Head of caudate nucleus (tissue), 42 donors: Measurements from ENCODE around the gene IRAK3.
"Not testable (repeated sequence)": the region's sequence is repeated elsewhere in the genome, so short reads cannot be mapped to it uniquely, and the experiment has no call there.

Experiments used
- DNase-seq, 42 donors: peaks; one replicate each; pipeline versions ENCODE4 v3.0.0 to v3.0.0-alpha.2; 2020 to 2021; ENCODE audit warnings: mixed read lengths in 7 of 42
- intact Hi-C: fragments of 100-400 bp; cut with DNase I; formaldehyde crosslinking; loops from one replicate; pipeline ENCODE4 v1.15.0; 2022

Gene IRAK3

DNA sequence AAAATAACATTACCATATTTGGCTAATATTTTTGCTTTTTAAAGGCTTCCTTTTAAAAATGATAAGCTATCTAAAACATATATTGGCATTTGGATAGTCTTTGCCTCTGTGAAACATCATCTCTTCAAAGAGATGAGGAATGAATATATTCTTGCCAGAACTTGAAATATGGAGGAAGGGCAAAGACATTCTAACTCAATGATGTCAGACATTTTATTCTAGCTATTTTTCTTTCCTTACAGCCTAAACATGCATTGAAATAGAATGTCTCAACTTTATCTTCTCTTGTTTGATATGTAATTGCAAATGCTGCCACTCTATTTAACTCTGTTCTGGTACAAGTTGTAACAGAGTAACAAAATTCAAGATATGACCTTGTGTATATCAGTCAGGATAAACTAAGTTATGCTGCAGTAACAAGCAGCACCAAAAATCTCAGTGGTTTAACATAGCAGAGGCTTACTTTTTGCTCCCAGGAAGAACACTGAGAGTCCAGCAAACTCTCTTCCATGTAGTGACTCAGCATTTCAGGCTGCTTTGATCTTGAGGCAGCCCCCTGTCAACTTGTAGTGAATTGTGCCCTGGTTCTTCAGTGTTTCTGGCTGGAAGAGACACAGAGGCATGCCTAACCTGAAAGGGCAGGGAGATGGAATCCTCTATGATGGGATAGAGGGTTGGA lies 11.0 kb downstream of the IRAK3 start:
- intact Hi-C loops, result no loop called here
- DNase-seq, result no peak

DNA sequence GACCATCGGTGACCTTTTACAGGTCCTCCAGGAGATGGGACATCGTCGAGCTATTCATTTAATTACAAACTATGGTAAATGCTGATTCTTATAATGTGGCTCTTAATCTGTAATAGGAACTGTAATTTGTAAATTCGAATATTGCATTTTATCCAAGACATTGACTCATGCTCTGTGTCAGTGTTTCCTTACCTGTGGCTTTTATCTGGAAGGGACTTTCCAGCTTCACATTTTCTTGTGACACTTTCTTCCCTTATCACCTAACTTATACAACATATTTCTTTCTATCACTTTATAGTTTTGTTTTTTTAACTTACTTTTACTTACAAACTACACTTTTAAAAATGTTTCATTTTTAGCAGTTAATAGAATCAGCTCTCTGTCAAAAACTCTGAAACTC lies 14.8 kb downstream of the IRAK3 start:
- DNase-seq, result no peak
- intact Hi-C loops, result no loop called here

DNA sequence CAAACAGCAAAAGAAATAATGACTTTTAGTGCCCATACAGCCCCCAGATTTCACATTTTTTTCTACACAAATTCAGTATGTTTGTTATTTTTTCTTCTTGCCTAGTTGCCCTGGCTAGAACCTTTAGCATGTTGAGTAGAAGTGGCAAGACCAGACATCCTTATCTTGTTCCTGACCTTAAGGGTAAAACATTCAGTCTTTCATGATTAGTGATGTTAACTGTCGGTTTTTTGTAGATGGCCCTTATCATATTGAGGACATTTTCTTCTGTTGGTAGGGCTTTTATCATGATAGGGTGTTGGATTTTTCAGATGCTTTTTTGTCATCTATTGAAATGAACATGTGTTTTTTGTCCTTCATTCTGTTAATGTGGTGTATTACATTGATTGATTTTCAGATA lies 17.1 kb downstream of the IRAK3 start:
- DNase-seq, result no peak
- intact Hi-C loops, result no loop called here

DNA sequence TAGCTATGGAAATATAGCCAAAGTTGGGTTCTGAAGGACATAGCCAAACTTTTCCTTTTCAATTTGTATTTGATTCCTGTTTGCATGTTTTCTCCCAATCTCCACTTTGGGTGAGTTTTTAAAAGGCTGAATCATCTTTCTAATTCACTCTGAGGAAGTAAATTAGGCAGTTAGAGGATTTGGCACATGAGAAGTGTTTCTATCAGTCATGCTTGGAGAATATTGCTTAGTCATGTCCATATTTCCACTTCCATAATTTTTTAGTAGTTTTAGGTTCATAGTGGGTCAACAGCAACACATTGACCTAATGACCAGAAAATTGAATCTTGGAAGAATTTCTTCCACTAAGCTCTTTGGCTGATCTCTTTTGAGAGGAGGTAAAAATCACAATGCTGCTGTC lies 21.8 kb downstream of the IRAK3 start:
- DNase-seq, result no peak
- intact Hi-C loops, result no loop called here

DNA sequence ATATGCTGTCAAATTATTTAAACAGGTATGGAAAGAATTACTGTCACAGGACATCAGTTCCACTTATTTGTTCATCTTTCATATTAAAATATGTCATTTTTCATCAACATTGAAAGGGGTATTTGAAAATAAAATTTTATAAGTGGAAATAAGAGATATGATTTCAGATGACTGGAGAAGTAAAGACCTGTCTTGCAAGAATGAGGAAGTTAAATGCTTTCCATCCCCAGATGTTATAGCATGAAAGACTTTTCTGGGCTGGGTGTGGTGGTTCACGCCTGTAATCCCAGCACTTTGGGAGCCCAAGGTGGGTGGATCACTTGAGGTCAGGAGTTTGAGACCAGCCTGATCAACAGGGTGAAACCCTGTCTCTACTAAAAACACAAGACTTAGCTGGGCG lies 22.6 kb downstream of the IRAK3 start:
- DNase-seq, intact Hi-C loops: not testable (repeated sequence)

DNA sequence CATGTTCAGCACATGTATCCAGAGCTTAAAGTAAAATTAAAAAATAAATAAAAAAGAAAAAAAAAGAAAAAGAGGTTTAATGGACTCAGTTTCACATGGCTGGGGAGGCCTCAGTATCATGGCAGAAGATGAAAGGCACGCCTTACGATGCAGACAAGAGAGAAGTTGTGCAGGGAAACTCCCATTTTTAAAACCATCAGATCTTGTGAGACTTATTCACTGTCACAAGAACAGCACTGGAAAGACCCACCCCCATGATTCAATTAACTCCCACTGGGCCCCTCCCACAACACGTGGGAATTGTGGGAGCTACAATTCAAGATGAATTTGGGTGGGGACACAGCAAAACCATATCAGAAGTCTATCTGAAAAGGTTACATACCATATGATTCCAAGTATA lies 24.0 kb downstream of the IRAK3 start:
- intact Hi-C loops, DNase-seq: not testable (repeated sequence)

DNA sequence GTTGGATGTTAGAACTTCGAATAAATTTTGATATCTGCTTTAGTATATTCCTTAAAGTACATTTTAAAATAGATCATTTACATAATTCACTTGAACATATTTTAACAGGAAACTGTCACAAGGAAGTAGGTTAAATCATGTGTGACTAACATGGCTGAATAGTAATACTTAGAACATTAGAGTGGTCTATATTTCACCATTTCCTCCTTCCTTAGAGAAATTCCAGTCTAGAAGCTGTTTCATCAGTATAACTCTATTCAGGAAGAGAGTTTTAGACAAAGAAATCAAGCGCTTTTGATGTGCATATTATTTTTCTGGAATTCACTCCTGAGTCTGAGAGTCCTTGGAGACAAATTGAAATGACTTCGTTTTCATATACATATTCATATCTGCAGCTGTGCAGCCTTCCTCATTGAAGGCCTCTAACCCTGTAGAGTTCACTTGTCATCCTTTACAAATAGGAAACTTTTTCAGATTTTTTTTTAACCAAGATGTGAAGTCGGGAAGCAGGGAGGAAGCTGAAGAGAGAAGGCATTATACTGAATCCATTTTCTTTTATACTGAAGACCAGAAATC lies 28.4 kb downstream of the IRAK3 start:
- no peak for DNase-seq
- intact Hi-C loops, result no loop called here

DNA sequence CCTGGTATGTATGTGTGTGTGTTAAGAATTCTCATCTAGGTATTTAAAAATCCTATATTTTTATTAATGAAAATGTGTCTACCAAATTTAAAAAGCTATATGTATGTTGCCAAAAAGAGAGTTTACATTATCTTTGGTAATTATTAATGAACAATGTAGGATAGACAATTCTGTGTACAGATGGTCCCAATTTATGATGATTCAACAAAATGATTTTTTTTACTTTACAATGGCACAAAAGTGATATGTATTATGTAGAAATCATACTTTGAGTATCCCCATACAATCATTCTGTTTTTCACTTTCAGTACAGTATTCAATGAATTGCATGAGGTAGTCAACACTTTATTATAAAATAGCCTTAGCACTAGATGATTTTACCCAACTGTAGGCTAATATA lies 39.4 kb downstream of the IRAK3 start:
- intact Hi-C loops, result no loop called here
- no peak for DNase-seq

DNA sequence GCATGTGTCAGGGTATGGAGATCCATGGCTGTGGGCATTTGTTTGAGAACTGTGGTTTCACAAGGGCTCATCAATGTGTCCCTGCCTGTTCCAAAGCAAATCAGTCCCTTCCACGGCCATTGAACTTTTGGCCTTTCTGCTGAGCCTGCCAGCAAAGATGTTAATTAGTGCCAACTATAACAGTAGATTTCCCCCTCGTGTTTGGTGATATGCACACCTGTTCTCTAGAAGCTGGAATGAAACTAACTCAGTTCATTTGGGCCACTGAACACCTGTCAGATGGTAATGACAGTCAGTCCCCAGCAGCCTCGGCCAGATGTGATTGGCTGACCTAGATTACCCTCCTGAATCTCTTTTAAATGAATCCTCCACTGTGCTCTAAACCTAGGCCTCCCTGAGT lies 43.2 kb downstream of the IRAK3 start:
- no peak for DNase-seq

DNA sequence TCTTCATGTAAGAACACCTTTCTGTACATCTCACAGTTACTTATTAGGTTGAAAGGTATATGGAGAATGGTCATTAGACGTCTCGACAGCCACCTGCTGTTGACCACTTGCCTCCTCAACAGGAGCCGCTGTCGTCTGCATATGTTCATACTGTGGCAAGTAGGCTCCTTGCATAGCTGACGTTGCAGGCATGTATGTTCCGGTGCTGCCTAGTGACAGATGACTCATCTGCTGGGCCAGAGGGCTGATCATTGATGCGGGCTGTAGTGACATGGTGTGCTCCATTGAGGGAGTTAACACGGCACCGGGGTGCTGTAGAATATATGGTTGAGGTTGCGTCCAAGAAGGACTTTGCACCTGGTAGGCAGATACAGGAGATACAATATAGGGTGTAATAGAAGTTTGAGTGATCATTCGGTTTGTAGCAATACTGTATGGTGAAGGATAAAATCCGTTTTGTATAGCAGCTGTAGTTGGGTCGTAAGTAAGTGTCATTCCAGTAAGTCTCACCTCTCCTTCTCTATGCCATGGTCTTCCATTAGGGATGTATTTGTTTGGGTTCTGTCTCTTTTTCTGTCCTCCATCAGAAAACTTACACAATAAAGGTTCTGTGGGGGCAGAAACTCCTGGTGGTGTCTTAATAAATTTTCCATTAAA lies 45.2 kb downstream of the IRAK3 start:
- peak in 38 of 42 donors; percentile 6 to 60 (median 36) for DNase-seq
- intact Hi-C loops, result not testable (repeated sequence)

More for the DNA sequence above, 43.2 kb downstream of the IRAK3 start:
- intact Hi-C loops, result no loop called here

DNA sequence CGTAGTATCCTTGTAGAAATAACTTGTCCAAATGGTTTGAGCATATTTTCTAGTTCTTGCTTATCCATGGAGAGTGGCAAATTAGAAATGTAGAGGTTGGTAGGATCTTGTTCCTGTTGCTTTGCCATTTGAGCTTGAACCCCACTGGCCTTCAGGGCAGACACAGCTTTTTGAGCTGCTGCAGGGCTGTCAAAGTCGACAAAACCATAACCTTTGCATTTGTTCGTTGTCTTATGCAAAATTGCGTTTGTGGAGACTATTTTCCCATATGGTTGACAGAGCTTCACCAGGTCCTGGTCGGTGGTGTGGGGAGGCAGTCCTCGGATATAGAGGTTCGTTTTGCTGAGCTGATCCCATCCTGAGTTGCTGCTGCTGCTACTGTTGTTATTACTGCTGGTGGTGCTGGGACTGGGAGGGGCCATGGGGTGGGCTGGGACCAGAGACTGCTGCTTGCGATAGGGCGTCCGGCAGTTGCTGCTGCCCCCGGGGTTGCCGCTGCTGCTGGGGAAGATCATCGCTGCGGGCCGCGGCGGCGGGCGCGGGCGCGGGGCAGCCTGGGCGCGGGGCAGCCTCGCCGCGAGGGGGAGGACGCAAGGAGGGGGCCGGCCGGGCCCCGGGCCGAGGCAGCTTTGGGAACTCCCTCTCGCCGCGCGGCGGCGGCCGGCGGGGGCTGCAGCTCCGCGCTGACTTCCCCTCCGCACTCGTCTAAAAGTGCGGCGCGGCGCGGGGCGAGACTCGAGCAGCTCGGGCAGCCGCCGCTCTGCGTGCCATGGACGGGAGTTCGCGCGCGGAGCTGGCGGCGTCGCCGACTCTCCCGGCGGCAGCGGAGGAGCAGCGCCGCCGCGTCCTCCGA lies 46.0 kb downstream of the IRAK3 start:
- DNase-seq, result peak in 41 of 42 donors; percentile 16 to 74 (median 40)
- intact Hi-C loops, result not testable (repeated sequence)

DNA sequence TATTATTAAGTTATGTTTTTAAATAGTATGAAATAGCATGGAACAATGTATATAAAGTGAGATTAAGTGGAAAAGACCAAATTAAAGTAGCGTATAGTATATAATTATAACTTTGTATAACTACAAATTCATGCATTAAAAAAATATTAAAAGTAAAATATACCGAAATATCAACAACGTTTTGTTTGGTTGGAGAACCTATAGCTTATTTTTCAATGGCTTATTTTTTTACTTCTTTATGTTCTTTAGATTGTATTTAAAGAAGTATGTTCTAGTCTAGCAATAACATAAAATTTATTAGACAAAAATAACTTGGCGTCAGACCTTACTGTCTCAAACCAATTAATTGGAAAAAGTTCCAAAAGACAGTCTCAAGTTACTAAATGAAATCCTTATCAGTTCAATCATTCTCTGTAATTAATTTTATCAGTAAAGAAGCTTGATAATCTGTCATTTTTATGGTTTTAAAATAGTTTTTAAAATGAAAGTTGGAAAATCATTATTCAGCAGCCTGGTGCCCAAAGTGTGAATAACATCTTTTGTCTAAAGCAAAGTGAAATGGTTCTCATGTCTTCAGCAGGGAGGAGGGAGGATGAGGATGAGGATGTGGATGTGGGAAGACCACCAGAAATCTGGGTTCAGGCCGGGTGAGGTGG lies 46.7 kb downstream of the IRAK3 start:
- intact Hi-C loops, result no loop called here
- DNase-seq, result no peak

DNA sequence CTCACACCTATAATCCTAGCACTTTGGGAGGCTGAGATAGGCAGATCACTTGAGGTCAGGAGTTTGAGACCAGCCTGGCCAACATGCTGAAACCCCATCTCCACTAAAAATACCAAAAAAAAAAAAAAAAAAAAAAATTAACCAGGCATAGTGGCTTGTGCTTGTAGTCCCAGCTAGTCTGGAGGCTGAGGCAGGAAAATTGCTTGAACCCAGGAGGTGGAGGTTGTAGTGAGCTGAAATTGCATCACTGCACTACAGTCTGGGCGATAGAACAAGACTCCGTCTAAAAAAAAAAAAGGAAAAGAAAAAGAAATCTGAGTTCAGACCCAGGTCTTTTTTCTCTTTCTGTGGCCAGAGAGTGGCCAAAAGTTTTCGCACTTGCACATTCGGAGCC lies 47.3 kb downstream of the IRAK3 start:
- DNase-seq, intact Hi-C loops: not testable (repeated sequence)

DNA sequence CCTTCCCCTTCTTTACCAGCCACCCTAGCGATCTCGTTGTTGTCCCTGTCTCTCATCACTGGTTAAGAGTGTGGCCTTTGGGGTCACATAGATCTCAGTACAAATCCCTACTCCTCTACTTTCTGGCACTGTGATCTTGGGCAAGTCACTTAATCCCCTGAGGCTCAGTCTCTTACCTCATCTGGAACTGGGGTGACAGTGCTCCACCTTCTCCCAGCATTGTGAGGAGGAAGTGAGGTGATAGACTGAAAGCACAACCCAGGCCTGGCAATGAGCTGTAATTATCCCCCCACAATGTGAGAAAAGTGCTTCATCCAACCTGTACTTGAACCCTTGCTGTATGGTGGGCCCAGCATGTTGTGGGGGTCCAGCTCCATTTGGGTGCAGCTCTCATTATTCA lies 48.0 kb downstream of the IRAK3 start:
- no peak for DNase-seq
- intact Hi-C loops, result no loop called here

DNA sequence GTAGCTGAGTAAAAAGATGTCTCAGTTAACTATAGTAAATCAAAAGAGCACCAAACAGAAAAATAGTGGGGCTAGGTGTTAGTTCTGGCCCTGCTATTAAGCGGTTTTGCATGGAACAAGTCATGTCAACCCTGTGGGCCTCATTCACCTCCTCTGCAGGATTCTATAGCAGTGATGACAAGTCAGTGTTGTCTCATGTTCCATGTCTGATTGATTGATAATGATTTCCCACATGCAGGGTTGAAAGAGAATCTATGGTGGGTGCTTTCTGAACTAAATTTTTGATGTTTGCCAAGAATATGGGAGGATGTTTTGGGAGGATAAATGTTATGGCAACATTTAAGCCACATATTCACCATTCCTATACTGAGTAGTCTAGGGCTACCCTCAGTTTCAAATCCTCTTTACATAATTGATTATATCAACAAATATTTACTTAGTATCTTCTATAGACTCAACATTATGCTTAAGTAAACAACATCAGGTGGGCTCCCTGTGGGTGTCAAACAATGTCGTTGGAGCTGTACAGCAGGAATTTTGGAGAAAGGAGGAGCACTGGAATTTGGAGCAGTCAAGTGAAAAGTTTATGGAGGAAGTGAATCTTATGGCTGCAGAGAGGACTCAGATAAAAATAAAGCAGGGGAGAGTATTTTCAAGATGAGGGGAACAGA lies 48.6 kb downstream of the IRAK3 start:
- intact Hi-C loops, result no loop called here
- DNase-seq, result no peak

DNA sequence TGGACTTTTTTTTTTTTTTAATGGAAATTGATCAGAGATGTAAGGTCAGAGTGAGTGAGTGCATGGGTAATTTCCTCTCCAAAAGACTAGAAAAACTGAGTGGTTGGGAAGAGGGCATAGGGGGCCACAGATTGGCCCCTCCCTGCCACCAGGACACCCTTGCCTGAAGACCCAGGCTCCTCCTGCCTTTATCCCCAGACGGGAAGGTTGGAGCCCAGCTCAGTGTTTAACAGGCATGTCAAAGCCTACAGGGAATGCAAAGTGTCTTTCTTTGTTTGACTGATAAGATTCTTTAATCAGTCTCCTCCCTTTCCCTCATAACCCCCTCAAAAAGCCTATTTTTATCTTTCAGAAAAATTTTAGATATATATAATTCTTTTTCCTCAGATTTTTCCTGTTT lies 50.3 kb downstream of the IRAK3 start:
- intact Hi-C loops, result no loop called here
- no peak for DNase-seq

DNA sequence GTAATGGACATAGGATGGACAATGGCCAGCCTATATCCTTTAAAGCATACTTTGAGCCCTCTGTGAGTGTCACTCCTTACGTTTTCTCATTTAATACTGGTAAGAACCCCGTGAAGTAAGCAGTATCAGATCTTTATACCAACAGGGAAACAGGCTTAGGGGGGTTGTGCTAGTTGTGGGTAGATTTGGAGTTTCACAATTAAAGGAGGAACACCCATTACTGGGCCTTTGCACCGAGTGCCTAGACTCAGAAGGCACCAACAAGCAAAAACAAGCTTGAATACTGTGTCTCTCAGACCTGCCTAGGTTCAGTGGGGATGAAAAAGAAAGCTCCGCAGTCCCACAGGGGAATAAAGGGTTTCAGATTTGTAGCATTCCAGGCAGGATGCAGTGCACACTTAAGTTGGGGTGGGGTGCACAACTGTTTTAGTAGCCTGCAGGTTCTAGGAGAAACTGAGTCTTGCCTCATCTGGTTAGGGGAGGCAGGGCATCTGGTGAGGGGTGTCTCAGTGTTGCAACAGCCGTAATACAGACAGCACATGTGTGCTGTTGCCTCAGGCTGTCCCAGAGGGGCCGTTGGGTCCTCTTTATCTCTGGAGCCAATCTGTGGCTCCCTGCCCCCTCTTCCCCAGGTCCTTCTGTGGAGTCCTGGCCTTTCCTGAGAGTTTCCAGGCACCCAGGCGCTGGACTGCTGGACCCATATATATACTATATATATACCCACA lies 51.2 kb downstream of the IRAK3 start:
- intact Hi-C loops, result no loop called here
- no peak for DNase-seq
